ENCODE results near the gene AHCYL1. TPM values are rescaled to one million over a fixed set of nuclear protein-coding genes. Genes with fewer than 3 reads are reported as not detected.

The AHCYL1 gene
- total and polyA plus RNA-seq, 2 donors from 2014 or later: 103 to 125 TPM

- FAIRE-seq (no peak), DNase-seq (no peak)
- no peak overlapping the region for H3K9ac ChIP-seq (ENCODE audit: low read length in 3 of 3)
- H3K9me3 ChIP-seq (ENCODE audit: control insufficient read depth in 2 of 3, insufficient read depth in 1 of 3, low read length in 3 of 3): no peaks in the 10 kb centered on the region
- intact Hi-C loops (cut with DNase I): no loop called here
- peaks cover 4 to 31% (median 12%) of the 10 kb centered on the region in 3 donors for H3K4me1 ChIP-seq (ENCODE audit: control insufficient read depth in 2 of 3, insufficient read depth in 2 of 3, low read depth in 1 of 3, low read length in 3 of 3)
- no peak overlapping the region for H3K4me3 ChIP-seq (ENCODE audit: low read length in 3 of 3)
- TF ChIP-seq CTCF (IDR thresholded peaks at IDR 0.05; ENCODE audit: borderline replicate concordance, extremely low read depth, insufficient read depth): no peak
- no peak overlapping the region for H3K27ac ChIP-seq (ENCODE audit: low read depth in 2 of 2, low read length in 2 of 2)
- no peaks in the 10 kb centered on the region for H3K27me3 ChIP-seq (ENCODE audit: control insufficient read depth, insufficient read depth, low read length)
- peaks cover 0 to 4% (median 2%) of the 10 kb centered on the region in 3 donors for H3K36me3 ChIP-seq (ENCODE audit: control insufficient read depth in 2 of 3, insufficient read depth in 3 of 3, low read length in 3 of 3)
Measured at GRCh38 chr1:109993885-109994284, 9.3 kb downstream of the AHCYL1 start.

GRCh38 chr1:109994654-109995053, 10.1 kb downstream of the AHCYL1 start:
- DNase-seq (no peak), FAIRE-seq (no peak)
- intact Hi-C loops (cut with DNase I): no loop called here
- H3K4me3 ChIP-seq (ENCODE audit: low read length in 3 of 3): no peak overlapping the region
- no peak for TF ChIP-seq CTCF (IDR thresholded peaks at IDR 0.05; ENCODE audit: borderline replicate concordance, extremely low read depth, insufficient read depth)
- no peak overlapping the region for H3K27ac ChIP-seq (ENCODE audit: low read depth in 2 of 2, low read length in 2 of 2)
- no peaks in the 10 kb centered on the region for H3K27me3 ChIP-seq (ENCODE audit: control insufficient read depth, insufficient read depth, low read length)
- H3K36me3 ChIP-seq (ENCODE audit: control insufficient read depth in 2 of 3, insufficient read depth in 3 of 3, low read length in 3 of 3): peaks cover 0 to 4% (median 2%) of the 10 kb centered on the region in 3 donors
- peaks cover 4 to 28% (median 12%) of the 10 kb centered on the region in 3 donors for H3K4me1 ChIP-seq (ENCODE audit: control insufficient read depth in 2 of 3, insufficient read depth in 2 of 3, low read depth in 1 of 3, low read length in 3 of 3)
- no peak overlapping the region for H3K9ac ChIP-seq (ENCODE audit: low read length in 3 of 3)
- H3K9me3 ChIP-seq (ENCODE audit: control insufficient read depth in 2 of 3, insufficient read depth in 1 of 3, low read length in 3 of 3): no peaks in the 10 kb centered on the region

DNA sequence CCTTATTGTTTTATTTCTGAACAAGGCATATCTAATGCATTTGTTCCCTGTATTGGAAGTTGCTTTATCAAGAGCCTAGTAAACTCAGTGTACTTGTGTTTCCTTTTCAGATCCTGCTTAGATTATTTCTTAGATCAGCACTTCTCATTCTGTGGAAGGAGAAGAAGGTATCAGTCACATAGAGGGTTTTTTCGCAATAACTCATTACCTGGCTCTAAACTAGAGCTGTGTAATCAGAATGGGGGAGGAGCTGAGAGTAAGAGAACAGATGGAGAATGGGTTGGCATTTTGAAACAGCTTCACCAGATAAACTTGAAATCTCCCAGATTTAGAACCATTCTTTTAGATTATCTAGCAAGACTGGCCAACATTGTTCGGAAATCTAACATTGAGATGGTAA, 11.0 kb downstream of the AHCYL1 start:
- no peak for TF ChIP-seq CTCF (IDR thresholded peaks at IDR 0.05; ENCODE audit: borderline replicate concordance, extremely low read depth, insufficient read depth)
- DNase-seq (no peak), FAIRE-seq (no peak)
- Histone ChIP-seq H3K36me3 (ENCODE audit: control insufficient read depth in 2 of 3, insufficient read depth in 3 of 3, low read length in 3 of 3) (peaks cover 0 to 2% (median 0%) of the 10 kb centered on the region in 3 donors), H3K27ac (ENCODE audit: low read depth in 2 of 2, low read length in 2 of 2) (no peak overlapping the region), H3K4me3 (ENCODE audit: low read length in 3 of 3) (no peak overlapping the region), H3K9me3 (ENCODE audit: control insufficient read depth in 2 of 3, insufficient read depth in 1 of 3, low read length in 3 of 3) (no peaks in the 10 kb centered on the region), H3K27me3 (ENCODE audit: control insufficient read depth, insufficient read depth, low read length) (no peaks in the 10 kb centered on the region), H3K4me1 (ENCODE audit: control insufficient read depth in 2 of 3, insufficient read depth in 2 of 3, low read depth in 1 of 3, low read length in 3 of 3) (peaks cover 4 to 20% (median 7%) of the 10 kb centered on the region in 3 donors), H3K9ac (ENCODE audit: low read length in 3 of 3) (no peak overlapping the region)
- intact Hi-C loops (cut with DNase I): no loop called here

DNA sequence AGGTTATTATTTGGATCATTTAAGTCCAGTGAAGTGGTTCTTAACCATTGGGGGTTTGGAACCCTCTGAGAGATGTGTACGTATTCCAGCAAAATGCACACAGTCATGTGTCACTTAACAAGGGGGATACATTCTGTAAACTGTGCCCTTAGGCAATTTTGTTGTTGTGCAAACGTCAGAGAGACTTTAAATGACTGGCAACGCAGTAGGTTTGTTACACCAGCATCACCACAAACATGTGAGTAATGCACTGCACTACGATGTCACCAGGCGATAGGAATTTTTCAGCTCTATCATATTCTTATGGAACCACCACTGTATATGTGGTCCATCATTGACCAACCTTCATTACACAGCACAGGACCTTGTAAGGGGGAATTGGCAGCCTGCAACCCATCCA, 11.9 kb downstream of the AHCYL1 start:
- peaks cover 0 to 2% (median 0%) of the 10 kb centered on the region in 3 donors for H3K36me3 ChIP-seq (ENCODE audit: control insufficient read depth in 2 of 3, insufficient read depth in 3 of 3, low read length in 3 of 3)
- H3K27ac ChIP-seq (ENCODE audit: low read depth in 2 of 2, low read length in 2 of 2): no peak overlapping the region
- FAIRE-seq (no peak), DNase-seq (no peak)
- H3K4me1 ChIP-seq (ENCODE audit: control insufficient read depth in 2 of 3, insufficient read depth in 2 of 3, low read depth in 1 of 3, low read length in 3 of 3): peaks cover 4 to 13% (median 5%) of the 10 kb centered on the region in 3 donors
- no peak overlapping the region for H3K4me3 ChIP-seq (ENCODE audit: low read length in 3 of 3)
- H3K9me3 ChIP-seq (ENCODE audit: control insufficient read depth in 2 of 3, insufficient read depth in 1 of 3, low read length in 3 of 3): no peaks in the 10 kb centered on the region
- no peak overlapping the region for H3K9ac ChIP-seq (ENCODE audit: low read length in 3 of 3)
- no peak for TF ChIP-seq CTCF (IDR thresholded peaks at IDR 0.05; ENCODE audit: borderline replicate concordance, extremely low read depth, insufficient read depth)
- intact Hi-C loops (cut with DNase I): no loop called here
- no peaks in the 10 kb centered on the region for H3K27me3 ChIP-seq (ENCODE audit: control insufficient read depth, insufficient read depth, low read length)

Measured in kidney (tissue), 14 donors.